Measurements from ENCODE around the gene STIM2. TPM values are rescaled to one million over a fixed set of nuclear protein-coding genes. Genes with fewer than 3 reads are reported as not detected.

Gene STIM2
- total and polyA plus RNA-seq, 2 donors (not counting 3 experiments of a cell fraction or from before 2014, with no cell fraction given), result 21.0 to 21.2 TPM

GRCh38 chr4:26916195-26916594 lies 55.6 kb downstream of the STIM2 start:
- Histone ChIP-seq H3K4me2 (ENCODE audit: insufficient read depth, low read length) (no peak overlapping the region), H2AFZ (ENCODE audit: low read depth, low read length) (no peak overlapping the region), H3K9me1 (replicated peaks; ENCODE audit: control insufficient read depth, extremely low read depth, insufficient read depth, low read length) (no peaks in the 10 kb centered on the region), H3K4me3 (replicated peaks in 1 of 3; ENCODE audit: insufficient read depth in 1 of 3, low read depth in 1 of 3, low read length in 3 of 3) (no peak overlapping the region), H3K36me3 (ENCODE audit: control insufficient read depth in 2 of 2, extremely low read depth in 1 of 2, insufficient read depth in 2 of 2, low read length in 2 of 2) (no peaks in the 10 kb centered on the region), H3K27me3 (ENCODE audit: control insufficient read depth in 2 of 2, insufficient read depth in 2 of 2, low read length in 2 of 2) (no peaks in the 10 kb centered on the region), H3K27ac (ENCODE audit: insufficient read depth, low read depth, low read length) (no peak overlapping the region), H3K79me2 (ENCODE audit: control insufficient read depth, insufficient read depth, low read length) (no peaks in the 10 kb centered on the region), H3K9me3 (replicated peaks; ENCODE audit: control insufficient read depth, insufficient read depth, low read length) (no peaks in the 10 kb centered on the region), H4K20me1 (replicated peaks; ENCODE audit: control insufficient read depth, extremely low read depth, insufficient read depth, low read length) (no peaks in the 10 kb centered on the region), H3K4me1 (ENCODE audit: control insufficient read depth, extremely low read depth, insufficient read depth, low read length) (no peaks in the 10 kb centered on the region), H3K9ac (replicated peaks; ENCODE audit: extremely low read depth, insufficient read depth, low read length) (no peak overlapping the region)
- FAIRE-seq (no peak), DNase-seq (ENCODE audit: low read depth, low spot score) (no peak)
- TF ChIP-seq MYC (IDR thresholded peaks at IDR 0.05; ENCODE audit: low read depth, low read length) (no peak), JUN (IDR thresholded peaks at IDR 0.05; ENCODE audit: borderline replicate concordance, insufficient read depth, insufficient read length, low read depth) (no peak), POLR2AphosphoS5 (IDR thresholded peaks at IDR 0.05; ENCODE audit: insufficient read depth, low read depth, low read length) (no peak), GATA2 (IDR thresholded peaks at IDR 0.05; ENCODE audit: insufficient read depth, insufficient read length, low read depth, low read length) (no peak), FOS (IDR thresholded peaks at IDR 0.05; ENCODE audit: borderline replicate concordance, insufficient read depth, low read length) (no peak), POLR2A (IDR thresholded peaks at IDR 0.05; ENCODE audit: low read depth, low read length) (no peak), EZH2 (IDR thresholded peaks at IDR 0.05; ENCODE audit: borderline replicate concordance, low read depth, low read length, severe bottlenecking) (no peak)
- TF ChIP-seq, protein P1, sequence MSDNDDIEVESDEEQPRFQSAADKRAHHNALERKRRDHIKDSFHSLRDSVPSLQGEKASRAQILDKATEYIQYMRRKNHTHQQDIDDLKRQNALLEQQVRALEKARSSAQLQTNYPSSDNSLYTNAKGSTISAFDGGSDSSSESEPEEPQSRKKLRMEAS (IDR thresholded peaks at IDR 0.05; ENCODE audit: insufficient read depth, insufficient read length), result no peak
- intact Hi-C loops (cut with micrococcal nuclease) (no loop called here), dilution Hi-C loops (cut with MboI; ENCODE audit: extremely low pct_ligation_motif_present, low sequenced_read_pairs) (no loop called here)
- ChIA-PET POLR2A (no interaction called here), CTCF (interaction anchor here (1.0 to 1.4 kb wide), 2 partner anchors 12 to 16 kb away, joined by 3 read pairs; no protein-coding TSS in a partner anchor)
- no TSS peak for BruUV-seq (replicated peaks)

GRCh38 chr4:26930964-26931363 lies 70.3 kb downstream of the STIM2 start:
- ChIA-PET POLR2A (no interaction called here), CTCF (no interaction called here)
- no peak for DNase-seq (ENCODE audit: low read depth, low spot score)
- Histone ChIP-seq H3K27me3 (ENCODE audit: control insufficient read depth in 2 of 2, insufficient read depth in 2 of 2, low read length in 2 of 2) (no peaks in the 10 kb centered on the region), H3K9ac (replicated peaks; ENCODE audit: extremely low read depth, insufficient read depth, low read length) (no peak overlapping the region), H3K36me3 (ENCODE audit: control insufficient read depth in 2 of 2, extremely low read depth in 1 of 2, insufficient read depth in 2 of 2, low read length in 2 of 2) (no peaks in the 10 kb centered on the region), H3K4me3 (replicated peaks in 1 of 3; ENCODE audit: insufficient read depth in 1 of 3, low read depth in 1 of 3, low read length in 3 of 3) (no peak overlapping the region), H4K20me1 (replicated peaks; ENCODE audit: control insufficient read depth, extremely low read depth, insufficient read depth, low read length) (no peaks in the 10 kb centered on the region), H2AFZ (ENCODE audit: low read depth, low read length) (no peak overlapping the region), H3K4me1 (ENCODE audit: control insufficient read depth, extremely low read depth, insufficient read depth, low read length) (no peaks in the 10 kb centered on the region), H3K79me2 (ENCODE audit: control insufficient read depth, insufficient read depth, low read length) (no peaks in the 10 kb centered on the region), H3K4me2 (ENCODE audit: insufficient read depth, low read length) (no peak overlapping the region), H3K27ac (ENCODE audit: insufficient read depth, low read depth, low read length) (no peak overlapping the region), H3K9me3 (replicated peaks; ENCODE audit: control insufficient read depth, insufficient read depth, low read length) (no peaks in the 10 kb centered on the region), H3K9me1 (replicated peaks; ENCODE audit: control insufficient read depth, extremely low read depth, insufficient read depth, low read length) (no peaks in the 10 kb centered on the region)
- BruUV-seq (replicated peaks), result no TSS peak
- dilution Hi-C loops (cut with MboI; ENCODE audit: extremely low pct_ligation_motif_present, low sequenced_read_pairs) (no loop called here), intact Hi-C loops (cut with micrococcal nuclease) (no loop called here)
- TF ChIP-seq CTCF (IDR thresholded peaks at IDR 0.05; ENCODE audit: extremely low read depth in 1 of 2, insufficient read depth in 1 of 2, low read depth in 1 of 2, low read length in 2 of 2) (no peak), POLR2AphosphoS5 (IDR thresholded peaks at IDR 0.05; ENCODE audit: insufficient read depth, low read depth, low read length) (no peak), POLR2A (IDR thresholded peaks at IDR 0.05; ENCODE audit: low read depth, low read length) (no peak), FOS (IDR thresholded peaks at IDR 0.05; ENCODE audit: borderline replicate concordance, insufficient read depth, low read length) (no peak), MYC (IDR thresholded peaks at IDR 0.05; ENCODE audit: low read depth, low read length) (no peak), GATA2 (IDR thresholded peaks at IDR 0.05; ENCODE audit: insufficient read depth, insufficient read length, low read depth, low read length) (no peak), EZH2 (IDR thresholded peaks at IDR 0.05; ENCODE audit: borderline replicate concordance, low read depth, low read length, severe bottlenecking) (no peak), JUN (IDR thresholded peaks at IDR 0.05; ENCODE audit: borderline replicate concordance, insufficient read depth, insufficient read length, low read depth) (no peak)
- TF ChIP-seq, protein P1 (IDR thresholded peaks at IDR 0.05; ENCODE audit: insufficient read depth, insufficient read length), result no peak
- no peak for FAIRE-seq

All from endothelial cell of umbilical vein (primary cell).